Panc1 (cell line): ENCODE measurements around the gene AQP5. TPM values are rescaled to one million over a fixed set of nuclear protein-coding genes. Genes with fewer than 3 reads are reported as not detected.

Experiments used
- ATAC-seq: fragments of 200-7000 bp; cut with Tn5 transposase; 2 replicates; pipeline ENCODE4 v1.9.1; 2020; ENCODE audit warnings: mild to moderate bottlenecking, moderate library complexity
- BruUV-seq: library from RNA; stranded (reverse); fragments of 400-500 nt; replicated peaks from 2 replicates; lab custom pipeline; 2021; lab: Mats Ljungman, UMichigan
- CTCF ChIA-PET: fragments of 300-600 bp; sonication (Branson Sonifier 250); formaldehyde crosslinking; loops from one replicate; lab custom pipeline; 2022; ENCODE audit warnings: antibody characterized with exemption; lab: Charles Lee
- POLR2A ChIA-PET: fragments of 300-600 bp; sonication (Branson Sonifier 250); formaldehyde crosslinking; loops from one replicate; lab custom pipeline; 2022; ENCODE audit warnings: antibody characterized with exemption; lab: Charles Lee
- DNase-seq: peaks from one replicate; pipeline ENCODE4 v3.0.0-alpha.2; 2010; ENCODE audit warnings: low read depth, low spot score
- H3K27ac ChIP-seq: 2 replicates; pipeline ENCODE4 v1.5.1; 2011; ENCODE audit warnings: mild to moderate bottlenecking, low read length, inconsistent platforms
- H3K27me3 ChIP-seq: fragments of 200-500 bp; sonication (Bioruptor generic); 2 replicates; pipeline ENCODE4 v1.6.0; 2014; ENCODE audit warnings: low read length, inconsistent platforms; ENCODE audit not compliant: control insufficient read depth, insufficient read depth
- H3K36me3 ChIP-seq: fragments of 200-500 bp; sonication (Bioruptor generic); 2 replicates; pipeline ENCODE4 v1.5.1; 2014; ENCODE audit warnings: inconsistent platforms, mild to moderate bottlenecking, low read length, moderate library complexity; ENCODE audit not compliant: control insufficient read depth, insufficient read depth
- H3K4me1 ChIP-seq: 2 replicates; pipeline ENCODE4 v1.5.1; 2011; ENCODE audit warnings: inconsistent platforms, mild to moderate bottlenecking, low read length, moderate library complexity; ENCODE audit not compliant: control insufficient read depth, insufficient read depth
- H3K4me3 ChIP-seq, 2 experiments: 2 replicates each; pipeline ENCODE4 v1.5.1; 2011 to 2012; ENCODE audit warnings: low read depth in 2 of 2, low read length in 2 of 2, mild to moderate bottlenecking in 2 of 2, inconsistent platforms in 1 of 2, moderate library complexity in 1 of 2
- H3K9me3 ChIP-seq: fragments of 200-500 bp; sonication (Bioruptor generic); 2 replicates; pipeline ENCODE4 v1.5.1; 2014; ENCODE audit warnings: low read depth, mild to moderate bottlenecking, inconsistent platforms, low read length, moderate library complexity; ENCODE audit not compliant: control insufficient read depth, insufficient read depth
- CTCF ChIP-seq: fragments of 450-650 bp; IDR thresholded peaks from 2 replicates; pipeline ENCODE4 v1.5.1; 2017; ENCODE audit warnings: mild to moderate bottlenecking
- POLR2AphosphoS5 ChIP-seq: IDR thresholded peaks from 2 replicates; pipeline ENCODE4 v1.6.1; 2012; ENCODE audit warnings: mild to moderate bottlenecking, low read depth, low read length, moderate library complexity
- SIN3A ChIP-seq: IDR thresholded peaks from 2 replicates; pipeline ENCODE4 v1.6.1; 2012; ENCODE audit warnings: low read depth, mild to moderate bottlenecking, low read length, moderate library complexity, borderline replicate concordance; ENCODE audit not compliant: insufficient read depth
- TCF7L2 ChIP-seq: IDR thresholded peaks from 2 replicates; pipeline ENCODE4 v1.6.1; 2011; ENCODE audit warnings: mild to moderate bottlenecking, low read depth, low read length, inconsistent platforms
- in situ Hi-C: cut with HindIII; loops from 2 replicates; pipeline ENCODE4 v1.10.0; 2016; ENCODE audit warnings: low sequenced_read_pairs, low pct_unique_long_range_greater_than_20kb
- intact Hi-C: fragments of 100-400 bp; cut with micrococcal nuclease; formaldehyde crosslinking; loops from one replicate; pipeline ENCODE4 v1.10.0; 2022; ENCODE audit not compliant: unreplicated experiment
- total RNA-seq: library from RNA; stranded (reverse); gene quantifications from one replicate; pipeline ENCODE4 v1.2.1, GENCODE V29; 2021; ENCODE audit not compliant: unreplicated experiment
- TF ChIP-seq, protein P1 (sequence below), 2 experiments: IDR thresholded peaks; 2 replicates each; pipeline ENCODE4 v1.6.1; 2011 to 2012; ENCODE audit warnings: low read depth in 2 of 2, control low read depth in 1 of 2, low read length in 1 of 2, mild to moderate bottlenecking in 1 of 2, moderate library complexity in 1 of 2; ENCODE audit not compliant: insufficient read depth in 1 of 2

The AQP5 gene
- total RNA-seq, 1 experiment from 2014 or later: 0.72 TPM

DNA sequence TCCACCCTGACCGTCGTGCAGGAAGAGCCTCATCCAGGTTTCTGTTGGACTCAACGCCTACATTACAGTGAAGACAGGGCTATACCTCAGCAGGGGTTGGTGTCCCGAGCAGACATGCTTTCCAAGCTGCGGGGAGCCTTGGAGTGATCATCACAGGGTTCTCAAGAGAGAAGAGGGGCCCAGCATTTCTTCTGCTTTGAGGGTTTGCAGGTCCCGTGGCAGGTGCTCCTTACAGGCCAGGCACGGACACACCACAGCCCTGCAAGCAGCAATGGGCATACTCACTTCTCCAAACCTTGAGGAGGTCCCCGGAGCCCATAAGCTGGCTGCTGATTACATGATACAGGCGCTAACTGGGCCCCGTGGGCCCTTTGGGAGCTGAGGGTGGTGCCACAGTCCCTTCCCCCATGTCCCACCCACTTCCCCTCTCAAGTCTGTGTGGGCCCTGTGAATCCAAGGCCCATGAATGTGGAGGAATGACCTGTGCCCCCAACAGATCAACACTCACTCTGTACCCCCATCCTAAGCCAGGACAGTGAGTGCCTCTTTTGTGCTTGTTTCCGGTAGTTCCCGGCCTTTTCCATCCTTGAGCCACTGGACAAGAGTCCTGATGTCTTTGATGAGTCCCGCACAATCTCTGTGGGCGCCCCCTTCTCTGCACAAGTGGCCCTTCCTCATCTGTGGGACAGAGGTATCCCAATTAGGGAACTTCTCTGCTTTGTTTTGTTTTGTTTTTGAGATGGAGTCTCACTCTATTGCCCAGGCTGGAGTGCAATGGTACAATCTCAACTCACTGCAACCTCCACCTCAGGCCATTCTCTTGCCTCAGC, 10.0 kb upstream of the AQP5 start:
- in situ Hi-C loops: no loop called here
- DNase-seq: no peak
- H3K4me1 ChIP-seq: no peaks in the 10 kb centered on the region
- ATAC-seq: no peak
- no peak overlapping the region for H3K27ac ChIP-seq
- BruUV-seq: no TSS peak
- H3K9me3 ChIP-seq: no peaks in the 10 kb centered on the region
- POLR2A ChIA-PET: no interaction called here
- intact Hi-C loops: loop anchor here (10.0 kb wide), 1 partner anchor 177 kb away; no protein-coding TSS in a partner anchor
- no peaks in the 10 kb centered on the region for H3K27me3 ChIP-seq
- TF ChIP-seq POLR2AphosphoS5: no peak
- TF ChIP-seq, protein P1, sequence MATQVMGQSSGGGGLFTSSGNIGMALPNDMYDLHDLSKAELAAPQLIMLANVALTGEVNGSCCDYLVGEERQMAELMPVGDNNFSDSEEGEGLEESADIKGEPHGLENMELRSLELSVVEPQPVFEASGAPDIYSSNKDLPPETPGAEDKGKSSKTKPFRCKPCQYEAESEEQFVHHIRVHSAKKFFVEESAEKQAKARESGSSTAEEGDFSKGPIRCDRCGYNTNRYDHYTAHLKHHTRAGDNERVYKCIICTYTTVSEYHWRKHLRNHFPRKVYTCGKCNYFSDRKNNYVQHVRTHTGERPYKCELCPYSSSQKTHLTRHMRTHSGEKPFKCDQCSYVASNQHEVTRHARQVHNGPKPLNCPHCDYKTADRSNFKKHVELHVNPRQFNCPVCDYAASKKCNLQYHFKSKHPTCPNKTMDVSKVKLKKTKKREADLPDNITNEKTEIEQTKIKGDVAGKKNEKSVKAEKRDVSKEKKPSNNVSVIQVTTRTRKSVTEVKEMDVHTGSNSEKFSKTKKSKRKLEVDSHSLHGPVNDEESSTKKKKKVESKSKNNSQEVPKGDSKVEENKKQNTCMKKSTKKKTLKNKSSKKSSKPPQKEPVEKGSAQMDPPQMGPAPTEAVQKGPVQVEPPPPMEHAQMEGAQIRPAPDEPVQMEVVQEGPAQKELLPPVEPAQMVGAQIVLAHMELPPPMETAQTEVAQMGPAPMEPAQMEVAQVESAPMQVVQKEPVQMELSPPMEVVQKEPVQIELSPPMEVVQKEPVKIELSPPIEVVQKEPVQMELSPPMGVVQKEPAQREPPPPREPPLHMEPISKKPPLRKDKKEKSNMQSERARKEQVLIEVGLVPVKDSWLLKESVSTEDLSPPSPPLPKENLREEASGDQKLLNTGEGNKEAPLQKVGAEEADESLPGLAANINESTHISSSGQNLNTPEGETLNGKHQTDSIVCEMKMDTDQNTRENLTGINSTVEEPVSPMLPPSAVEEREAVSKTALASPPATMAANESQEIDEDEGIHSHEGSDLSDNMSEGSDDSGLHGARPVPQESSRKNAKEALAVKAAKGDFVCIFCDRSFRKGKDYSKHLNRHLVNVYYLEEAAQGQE (IDR thresholded peaks at IDR 0.05; ENCODE audit: insufficient read depth in 1 of 2, low read depth in 2 of 2, low read length in 1 of 2): no peak
- TF ChIP-seq TCF7L2: no peak
- TF ChIP-seq CTCF: no peak
- TF ChIP-seq SIN3A: no peak
- CTCF ChIA-PET: no interaction called here
- no peaks in the 10 kb centered on the region for H3K36me3 ChIP-seq
- no peak overlapping the region for H3K4me3 ChIP-seq

- in situ Hi-C loops: no loop called here
Measured at GRCh38 chr12:49952391-49953055, 9.1 kb upstream of the AQP5 start.

More at GRCh38 chr12:49952391-49953055, 9.1 kb upstream of the AQP5 start:
- TF ChIP-seq, protein P1 (IDR thresholded peaks at IDR 0.05; ENCODE audit: insufficient read depth in 1 of 2, low read depth in 2 of 2, low read length in 1 of 2): no peak
- TF ChIP-seq POLR2AphosphoS5 (no peak), SIN3A (no peak), TCF7L2 (no peak), CTCF (no peak)
- no peak overlapping the region for H3K4me3 ChIP-seq
- H3K9me3 ChIP-seq: no peaks in the 10 kb centered on the region
- no peaks in the 10 kb centered on the region for H3K36me3 ChIP-seq
- H3K27ac ChIP-seq: no peak overlapping the region; the same call in 1 of the 2 replicates
- intact Hi-C loops: loop anchor here (10.0 kb wide), 1 partner anchor 178 kb away; no protein-coding TSS in a partner anchor
- no peaks in the 10 kb centered on the region for H3K4me1 ChIP-seq
- CTCF ChIA-PET: no interaction called here
- POLR2A ChIA-PET: no interaction called here
- BruUV-seq: no TSS peak
- ATAC-seq (no peak), DNase-seq (no peak)
- no peaks in the 10 kb centered on the region for H3K27me3 ChIP-seq
